ENCODE measurements around the gene SH3GL3.

The SH3GL3 gene, protein sequence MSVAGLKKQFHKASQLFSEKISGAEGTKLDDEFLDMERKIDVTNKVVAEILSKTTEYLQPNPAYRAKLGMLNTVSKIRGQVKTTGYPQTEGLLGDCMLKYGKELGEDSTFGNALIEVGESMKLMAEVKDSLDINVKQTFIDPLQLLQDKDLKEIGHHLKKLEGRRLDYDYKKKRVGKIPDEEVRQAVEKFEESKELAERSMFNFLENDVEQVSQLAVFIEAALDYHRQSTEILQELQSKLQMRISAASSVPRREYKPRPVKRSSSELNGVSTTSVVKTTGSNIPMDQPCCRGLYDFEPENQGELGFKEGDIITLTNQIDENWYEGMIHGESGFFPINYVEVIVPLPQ

DNA sequence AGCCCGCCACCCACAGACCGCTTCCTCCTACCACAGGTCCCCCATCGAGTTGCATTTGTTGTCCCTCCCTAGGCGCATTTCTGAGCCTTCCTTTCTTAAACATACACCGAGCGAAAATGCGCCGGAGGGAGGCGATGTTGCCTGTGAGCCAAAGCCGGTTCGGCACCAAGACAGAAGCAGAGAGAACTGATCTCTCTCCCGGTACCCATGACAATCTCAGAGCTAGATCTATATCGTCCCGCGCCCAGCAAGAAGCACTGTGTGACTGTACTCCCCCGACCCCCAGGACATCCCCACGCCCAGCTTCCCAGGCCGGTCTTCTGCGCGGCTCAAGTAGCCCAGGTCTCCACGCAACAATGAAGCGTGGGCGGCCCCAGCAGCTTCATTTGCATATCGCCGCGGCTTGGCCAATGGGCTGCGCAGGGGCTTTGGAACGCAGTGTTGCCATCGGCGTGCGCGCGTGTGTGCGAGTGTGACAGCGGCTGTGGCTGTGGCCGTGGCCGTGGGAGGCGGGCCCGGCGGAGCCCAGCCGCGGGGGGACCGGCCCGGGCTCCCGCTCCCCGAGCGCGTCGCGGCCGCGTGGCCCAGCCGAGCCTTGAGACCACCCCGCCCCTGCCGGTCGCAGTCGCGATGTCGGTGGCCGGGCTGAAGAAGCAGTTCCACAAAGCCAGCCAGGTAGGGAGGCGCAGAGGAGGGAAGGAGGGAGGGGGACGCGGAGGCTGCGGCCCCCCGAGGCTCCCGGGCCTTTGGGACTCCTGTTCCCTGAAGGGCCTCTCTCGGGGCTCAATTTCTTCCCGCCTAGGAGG lies at the start of gene SH3GL3:
TSS of gene SH3GL3 (plus strand) at position 438 of the 806 bp plus-strand sequence. CDS start at position 631, 193 bp downstream.
- DNase-seq: no peak

DNA sequence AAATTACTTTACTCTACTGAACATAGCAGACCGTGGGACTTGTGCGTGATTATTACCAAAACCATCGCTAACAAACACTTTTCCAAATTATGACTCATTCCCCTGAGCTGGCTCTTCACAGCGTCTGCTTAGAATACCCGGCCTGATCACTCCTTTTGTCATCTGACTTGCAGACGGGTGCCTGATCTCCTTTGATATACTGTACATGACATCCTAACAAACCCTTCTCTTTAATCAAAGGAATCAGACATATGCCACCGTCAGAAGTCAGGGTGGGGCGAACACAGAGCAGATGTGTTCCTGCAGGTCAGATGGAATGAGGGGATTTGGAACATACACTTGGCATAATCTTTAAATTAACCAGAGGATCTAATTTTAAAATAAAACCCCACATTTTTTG lies 48.5 kb upstream of the SH3GL3 start:
- no peak for DNase-seq

DNA sequence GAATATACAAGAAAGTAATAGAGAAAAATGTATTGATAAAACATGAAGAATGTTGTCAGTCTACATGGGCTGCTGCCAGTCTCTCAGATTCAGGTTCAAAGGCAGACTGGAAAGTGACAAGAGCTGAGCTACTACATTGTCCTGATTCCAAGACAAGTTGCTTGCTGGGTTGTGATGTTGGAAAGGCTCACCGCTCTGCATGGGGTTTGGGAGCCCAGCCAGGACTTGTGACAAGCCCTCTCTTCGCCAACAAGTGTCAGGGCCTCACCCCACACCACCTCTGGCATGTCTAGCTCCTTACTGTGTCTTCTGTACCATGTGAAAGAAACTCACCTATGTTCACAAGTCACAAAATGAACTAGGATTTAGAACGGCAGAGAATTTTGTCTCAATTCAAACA lies 43.0 kb upstream of the SH3GL3 start:
- no peak for DNase-seq

DNA sequence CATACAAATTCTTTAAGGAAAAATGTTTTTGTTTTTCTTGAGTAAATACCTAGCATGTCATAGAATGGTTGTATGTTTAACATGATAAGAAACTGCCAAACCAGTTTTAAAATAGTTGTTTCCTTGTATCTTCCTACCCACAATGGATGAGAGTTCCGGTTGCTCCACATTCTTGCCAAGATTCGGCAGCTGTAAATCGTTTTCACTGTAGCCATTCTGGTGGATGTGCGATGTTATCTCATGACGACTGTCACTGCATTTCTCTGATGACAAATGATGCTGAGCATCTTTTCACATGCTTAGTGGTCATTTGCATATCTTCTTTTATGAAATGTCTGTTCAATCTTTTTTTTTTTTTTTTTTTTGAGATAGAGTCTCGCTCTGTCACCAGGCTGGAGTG lies 36.6 kb upstream of the SH3GL3 start:
- no peak for DNase-seq

DNA sequence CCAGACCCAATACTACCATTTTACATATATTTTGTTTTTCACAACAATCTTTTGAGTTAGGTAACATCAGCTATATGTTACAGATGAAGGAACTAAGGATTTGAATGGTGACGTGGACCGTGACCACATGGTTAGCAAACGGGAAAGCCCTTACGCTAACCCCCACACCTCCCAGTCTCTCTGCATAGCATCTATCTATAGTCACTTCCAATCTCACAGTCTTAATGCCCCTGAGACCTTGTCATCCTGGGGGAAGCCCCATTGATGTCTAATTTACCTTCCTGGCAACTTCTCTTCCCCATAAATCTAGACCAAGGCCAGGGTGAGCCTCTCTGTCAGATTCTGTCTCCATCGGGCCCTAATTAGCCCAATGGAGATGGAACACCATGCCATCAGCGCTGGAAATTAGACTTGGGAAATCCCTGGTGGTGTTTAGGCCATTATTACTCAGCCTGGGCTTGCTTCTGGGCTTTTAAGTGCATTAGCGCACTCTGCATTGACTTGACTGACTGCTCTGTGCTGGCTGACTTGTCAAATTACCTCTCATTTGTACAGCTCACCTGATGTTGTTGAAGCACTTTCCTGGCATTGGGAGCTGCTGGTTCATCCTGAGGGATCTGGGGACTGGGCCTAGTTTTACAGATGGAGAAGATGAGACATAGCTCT lies 34.0 kb upstream of the SH3GL3 start:
- no peak for DNase-seq

DNA sequence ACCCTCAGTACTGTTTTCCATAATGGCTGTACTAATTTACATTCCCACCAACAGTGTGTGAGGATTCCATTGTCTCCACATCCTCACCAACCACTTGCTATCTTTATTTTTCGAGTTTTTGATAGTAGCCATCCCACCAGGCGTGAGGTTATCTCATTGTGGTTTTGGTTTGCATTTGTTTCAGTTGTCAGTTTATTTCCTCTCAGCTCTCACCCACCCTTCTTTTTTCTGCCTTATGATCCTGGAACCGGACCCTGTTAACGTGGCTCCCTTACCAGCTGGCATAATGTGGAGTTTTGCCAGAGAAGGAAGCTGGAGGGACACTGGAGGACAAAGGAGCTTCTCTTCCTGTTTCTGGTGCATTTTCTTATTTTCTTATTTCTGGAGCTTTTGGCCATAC lies 25.1 kb upstream of the SH3GL3 start:
- DNase-seq: no peak

DNA sequence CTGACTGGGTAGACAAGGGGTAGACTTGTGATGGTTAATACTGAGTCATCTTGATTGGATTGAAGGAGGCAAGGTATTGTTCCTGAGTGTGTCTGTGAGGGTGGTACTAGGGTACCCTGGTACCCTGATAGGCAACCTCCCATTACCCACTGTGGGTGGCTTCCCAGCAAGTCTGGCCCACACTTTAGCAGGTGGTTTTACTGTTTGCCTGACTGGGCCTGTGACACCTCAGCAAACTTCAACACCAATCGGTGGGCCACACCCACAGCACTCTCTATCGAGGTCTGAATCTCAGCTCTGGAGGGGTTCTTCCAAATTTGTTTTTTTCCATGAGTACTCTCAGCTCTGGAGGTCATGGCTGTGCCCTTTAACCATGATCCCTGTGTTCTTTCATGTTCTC lies 24.6 kb upstream of the SH3GL3 start:
- DNase-seq: no peak

DNA sequence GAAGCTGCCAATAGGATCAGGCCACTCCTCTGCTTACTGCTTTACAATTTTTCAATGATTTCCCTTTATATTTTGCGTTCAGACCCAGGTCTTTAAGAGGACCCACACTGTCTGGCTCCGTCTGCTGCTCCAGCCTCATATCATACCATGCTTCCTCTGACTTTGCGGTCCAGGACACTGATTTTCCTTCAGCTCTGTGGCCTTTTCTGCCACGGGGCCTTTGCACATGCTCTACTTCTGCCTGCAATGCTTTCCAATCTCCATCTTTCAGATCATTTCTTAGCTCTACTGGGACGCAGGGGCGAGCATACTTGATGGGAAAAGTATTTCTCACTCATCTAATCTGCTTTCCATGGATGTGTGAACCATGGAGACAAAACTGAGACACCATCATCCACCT lies 23.0 kb upstream of the SH3GL3 start:
- no peak for DNase-seq

DNA sequence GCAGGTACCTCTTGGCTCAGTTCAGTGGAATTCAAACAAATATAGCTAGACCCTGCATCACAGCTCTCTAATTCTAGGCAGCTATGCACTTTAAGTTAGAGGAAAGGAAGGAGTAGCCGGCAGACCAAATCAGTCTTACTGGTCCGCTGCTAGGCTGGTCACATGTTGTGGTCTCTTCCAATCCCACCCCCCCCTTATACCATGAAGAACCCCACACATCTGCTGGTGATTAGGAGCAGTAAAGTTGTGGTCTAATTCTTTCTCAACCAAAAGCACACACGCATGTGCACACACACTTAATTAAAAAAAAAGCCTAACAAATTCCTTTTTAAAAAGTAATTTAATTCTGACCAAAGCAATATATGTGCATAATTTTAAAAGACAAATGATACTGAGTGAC lies 16.7 kb upstream of the SH3GL3 start:
- DNase-seq: no peak

DNA sequence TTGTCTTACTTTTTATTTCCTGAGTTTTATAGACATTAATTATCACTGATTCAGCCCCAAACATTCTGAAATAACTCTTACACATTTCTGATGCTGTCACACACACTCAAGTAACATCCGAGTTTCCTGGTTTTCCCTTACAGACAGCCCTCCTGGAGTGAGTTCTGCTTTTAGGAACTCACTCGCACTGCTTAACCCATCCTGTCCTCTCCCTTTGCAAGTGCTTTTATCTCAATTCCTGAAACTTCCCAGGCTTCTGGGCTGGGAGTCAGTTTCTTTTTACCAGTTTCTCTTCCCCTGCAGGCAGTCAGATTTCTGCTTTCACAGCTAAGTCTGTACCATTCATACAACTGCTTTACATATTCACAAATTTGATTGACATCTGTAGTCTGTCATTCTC lies 15.6 kb upstream of the SH3GL3 start:
- DNase-seq: no peak

DNA sequence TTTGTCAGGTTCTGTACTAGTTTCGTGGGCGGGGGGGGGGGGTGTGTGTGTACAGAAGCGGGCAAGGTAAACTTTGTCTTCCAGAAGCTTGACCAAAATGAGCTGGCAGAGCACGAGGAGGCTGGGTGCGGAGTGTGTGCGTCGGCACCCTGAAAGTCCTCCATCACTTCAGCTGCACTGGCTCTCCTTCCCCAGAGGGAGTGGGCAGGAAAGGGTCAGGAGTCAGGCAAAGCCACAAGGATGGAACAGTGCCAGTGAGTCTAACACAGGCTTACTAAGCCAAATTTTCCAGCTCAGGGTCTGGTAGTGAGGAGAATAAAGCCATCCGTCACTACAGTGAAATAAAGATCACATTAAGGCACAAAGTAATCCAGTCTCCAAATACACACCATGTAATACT lies 11.9 kb upstream of the SH3GL3 start:
- no peak for DNase-seq

DNA sequence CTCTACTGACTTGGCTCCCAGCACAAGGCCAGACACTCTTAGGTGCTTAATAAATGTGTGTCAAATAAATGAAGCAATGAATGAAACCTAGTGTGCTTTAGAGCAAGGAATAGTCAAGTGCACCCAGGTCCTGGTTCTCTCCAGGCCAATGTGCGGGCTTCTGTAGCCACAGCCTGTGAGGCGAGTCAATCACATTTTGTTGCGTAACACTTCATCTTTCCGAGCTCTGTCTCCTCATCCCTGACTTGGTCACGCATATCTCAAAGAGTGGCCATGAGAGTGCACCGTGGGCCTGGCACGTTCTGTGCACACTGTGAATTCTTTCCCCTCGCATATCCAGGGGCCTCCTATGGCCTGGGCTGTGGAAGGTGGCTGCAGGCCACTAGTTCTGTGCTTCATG lies 11.4 kb upstream of the SH3GL3 start:
- no peak for DNase-seq

DNA sequence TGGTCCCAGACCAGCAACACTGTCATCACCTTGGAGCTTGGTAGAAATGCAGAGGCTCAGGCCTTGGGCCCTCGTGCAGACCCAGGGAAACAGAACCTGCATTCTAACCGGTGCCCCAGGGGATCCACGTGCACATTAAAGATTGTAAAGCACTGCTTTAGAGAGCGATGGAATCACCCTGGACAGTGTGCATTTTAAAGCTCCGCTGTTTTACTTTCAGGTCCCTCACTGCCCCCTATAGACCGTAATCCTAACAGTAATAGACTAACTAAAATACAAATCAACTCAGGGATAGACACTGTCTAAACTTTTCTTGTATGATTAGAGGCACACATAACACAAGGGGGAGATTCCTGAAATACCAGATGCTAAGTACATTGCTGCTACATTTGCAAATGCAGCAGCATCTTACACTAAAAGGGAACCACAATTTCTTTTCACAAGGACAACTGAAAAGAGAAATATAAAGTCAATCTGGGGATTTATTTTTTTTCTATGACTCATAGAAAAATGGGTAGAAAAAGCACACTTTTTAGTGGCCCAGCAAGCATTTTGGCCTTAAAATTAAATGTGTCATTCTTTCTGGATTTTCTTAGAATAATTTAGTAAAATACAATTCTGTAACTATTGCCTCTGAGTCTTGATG lies 10.5 kb upstream of the SH3GL3 start:
- no peak for DNase-seq

DNA sequence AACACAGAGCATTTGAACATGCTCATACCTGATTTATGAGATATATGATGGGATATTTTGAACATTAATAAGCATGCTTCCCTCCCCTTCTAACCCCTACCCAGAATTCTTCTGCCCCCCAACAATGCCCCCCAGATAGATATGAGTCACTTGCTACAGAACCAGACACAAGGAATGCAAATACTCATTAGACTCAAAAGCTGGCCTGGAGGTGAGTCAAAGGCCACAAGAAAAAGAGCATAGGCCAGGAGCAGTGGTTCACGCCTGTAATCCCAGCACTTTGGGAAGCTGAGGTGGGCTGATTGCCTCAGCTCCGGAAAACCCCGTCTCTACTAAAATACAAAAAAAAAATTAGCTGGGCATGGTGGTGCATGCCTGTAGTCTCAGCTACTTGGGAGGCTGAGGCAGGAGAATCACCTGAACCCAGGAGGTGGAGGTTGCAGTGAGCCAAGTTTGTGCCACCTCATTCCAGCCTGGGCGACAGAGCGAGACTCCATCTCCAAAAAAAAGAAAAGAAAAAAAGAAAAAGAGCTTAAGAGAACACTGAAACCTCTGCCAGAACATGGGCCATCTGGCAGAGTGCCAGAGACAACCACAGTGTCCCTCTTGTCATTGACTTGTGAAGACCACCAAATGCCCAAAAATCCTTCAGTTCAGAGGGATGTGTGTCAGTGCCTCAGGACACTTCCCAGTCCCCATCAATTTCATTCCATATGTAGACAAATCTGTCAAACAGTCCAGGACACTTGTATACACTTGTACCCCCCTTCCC lies 3.9 kb upstream of the SH3GL3 start:
- DNase-seq: no peak

DNA sequence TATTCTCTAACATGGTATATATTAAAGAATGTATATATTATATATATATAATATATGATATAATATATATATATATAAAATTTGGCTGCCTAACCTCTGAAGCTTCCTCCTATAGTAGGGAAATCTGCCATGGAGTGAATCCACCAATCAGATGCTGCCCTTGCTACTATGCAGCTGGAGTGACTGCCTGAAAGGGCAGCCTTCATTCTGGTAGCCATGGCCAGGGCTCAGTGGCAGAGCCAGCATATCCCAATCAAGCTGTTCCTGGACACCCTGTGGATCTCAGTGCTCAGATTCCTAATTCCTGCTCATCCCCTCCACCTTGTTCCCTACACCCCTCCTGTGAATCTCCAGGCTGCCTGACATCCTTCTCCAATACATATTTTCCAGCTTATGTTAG lies 2.2 kb upstream of the SH3GL3 start:
- DNase-seq: no peak

DNA sequence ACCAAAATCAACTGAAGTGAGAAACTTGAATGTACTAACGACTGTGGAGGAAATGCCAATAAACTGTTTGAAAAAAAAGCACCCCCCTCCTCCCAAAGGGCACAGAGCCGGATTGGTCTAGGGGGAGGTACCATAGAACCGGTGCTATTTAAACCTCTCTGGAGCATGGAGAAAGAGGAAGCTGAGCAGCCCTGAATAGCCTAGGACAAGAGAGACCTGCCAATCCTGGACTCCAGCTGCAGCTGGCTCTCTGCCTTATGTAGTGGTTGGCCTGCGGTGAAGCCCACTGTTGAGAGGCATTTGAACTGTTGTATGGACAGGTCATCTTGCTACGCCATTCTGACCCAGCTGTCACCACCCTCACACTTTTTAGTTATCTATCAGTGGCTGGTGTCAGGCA lies 1.5 kb upstream of the SH3GL3 start:
- no peak for DNase-seq

DNA sequence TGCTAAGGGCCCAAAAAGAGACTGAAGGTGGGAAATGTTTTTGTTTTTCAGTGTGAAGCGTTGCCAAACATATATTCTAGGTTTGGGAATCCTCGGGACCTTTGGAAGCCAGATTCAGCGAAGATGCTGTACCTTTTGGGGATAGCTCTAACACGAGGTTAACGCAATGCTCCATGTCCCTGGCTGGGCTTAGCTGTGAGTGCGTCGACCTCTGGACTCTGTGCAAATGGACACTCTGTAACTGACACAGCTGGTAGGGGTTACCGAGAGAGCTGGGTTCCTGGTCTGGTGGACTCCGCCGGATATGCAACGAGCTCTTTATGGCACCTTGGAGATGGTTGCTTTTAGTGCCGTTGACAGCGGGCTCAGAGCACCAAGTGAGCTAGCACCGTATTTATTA lies 724 bp upstream of the SH3GL3 start:
- DNase-seq: no peak

DNA sequence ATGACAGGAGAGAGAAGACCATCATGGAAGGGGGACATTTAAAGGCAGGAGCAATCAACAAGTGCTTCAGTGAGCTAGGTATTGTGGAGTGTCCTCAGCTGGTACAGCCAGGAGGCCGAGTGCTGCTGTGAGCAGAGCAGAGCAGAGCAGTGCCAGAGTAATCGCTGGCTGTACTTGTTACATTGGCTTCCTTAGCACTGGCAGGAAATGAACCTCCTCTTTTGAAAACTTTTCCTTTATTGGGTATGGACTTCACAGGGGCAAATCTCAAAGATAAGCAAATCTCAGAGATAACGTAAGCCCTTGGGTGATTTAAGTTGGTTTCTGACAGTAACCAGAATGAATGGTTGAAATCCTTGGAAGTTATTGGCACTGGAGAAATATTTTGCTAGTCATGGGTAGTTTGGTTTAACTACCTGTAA lies 2.1 kb downstream of the SH3GL3 start:
- DNase-seq: no peak

DNA sequence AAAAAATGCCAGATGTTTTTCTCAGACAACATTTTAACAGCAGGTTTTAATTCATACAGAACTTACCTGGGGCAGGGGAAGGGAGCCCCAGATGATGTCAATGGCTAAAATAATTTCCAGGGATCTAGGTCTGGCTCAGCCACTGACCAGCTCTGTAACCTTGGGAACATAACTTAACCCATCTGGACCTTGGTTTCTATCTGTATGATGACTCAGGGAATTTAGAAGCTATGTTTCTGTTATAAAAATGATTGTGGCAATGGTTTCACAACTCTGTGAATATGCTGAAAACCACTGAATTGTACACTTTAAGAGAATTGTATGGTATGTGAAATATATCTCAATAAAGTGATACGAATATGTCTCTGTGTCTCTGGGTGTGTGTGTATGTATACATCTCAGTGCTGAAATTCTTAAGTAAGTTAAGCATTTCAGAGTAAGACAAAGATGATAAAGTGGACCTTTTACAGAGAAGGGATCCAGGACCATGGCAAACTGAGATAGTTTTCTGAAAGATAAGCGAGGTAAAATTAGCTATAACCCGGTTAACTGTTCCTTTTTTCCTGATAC lies 2.9 kb downstream of the SH3GL3 start:
- DNase-seq: no peak

DNA sequence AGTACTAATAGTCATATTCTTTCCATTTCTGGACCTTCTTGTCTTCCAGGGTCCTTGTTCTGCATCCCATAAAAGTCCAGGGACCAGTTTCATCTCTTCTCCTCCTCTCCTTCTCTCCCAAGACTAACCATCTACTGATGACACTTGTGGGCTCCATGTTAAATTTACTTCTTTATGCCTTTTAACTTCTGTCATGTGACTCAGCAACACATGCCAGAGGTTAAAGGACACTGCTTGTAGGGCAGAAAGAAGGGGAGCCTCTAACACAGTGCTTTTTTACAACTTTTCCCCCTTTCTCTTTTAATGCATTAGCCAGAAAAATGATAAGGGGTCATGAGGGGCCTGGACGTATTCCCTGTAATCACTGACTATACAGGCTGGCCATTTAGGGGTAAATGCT lies 10.0 kb downstream of the SH3GL3 start:
- DNase-seq: no peak

DNA sequence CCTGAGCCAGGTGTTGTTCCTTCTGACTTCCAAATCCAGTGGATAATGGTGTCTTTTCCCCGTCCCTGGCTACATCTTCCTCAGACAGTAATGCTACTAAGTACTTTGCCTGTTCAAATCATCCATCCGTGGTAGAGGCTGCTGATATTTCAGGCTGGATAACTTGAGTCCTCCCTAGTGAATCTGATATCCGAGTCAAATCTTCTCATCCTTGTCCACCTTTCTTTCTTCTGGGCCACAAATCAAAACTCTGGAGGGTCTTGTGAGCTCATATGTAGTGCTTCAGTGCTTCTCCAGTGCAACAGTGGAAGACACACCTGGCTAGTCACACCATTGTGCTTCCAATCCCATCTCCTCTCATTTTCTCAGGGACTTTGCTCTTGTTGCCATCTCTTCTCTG lies 11.2 kb downstream of the SH3GL3 start:
- DNase-seq: no peak

DNA sequence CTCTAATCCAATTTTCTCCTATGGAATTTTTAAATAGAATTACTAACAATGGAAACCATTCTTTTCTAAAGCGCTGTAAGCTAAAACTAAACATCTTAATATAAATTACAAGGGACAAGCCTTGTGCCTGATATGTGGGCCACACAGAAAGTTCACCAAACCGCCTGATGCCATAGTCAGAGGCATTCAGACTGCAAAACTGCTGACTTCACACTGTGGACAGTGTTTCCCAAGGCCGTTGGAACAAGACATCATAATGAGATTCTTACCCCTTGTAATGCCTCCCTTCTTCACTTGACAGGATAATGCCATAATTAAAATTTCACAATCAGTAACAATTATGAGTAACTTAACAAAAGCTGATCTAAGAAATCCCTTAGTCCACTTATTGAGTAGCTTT lies 14.9 kb downstream of the SH3GL3 start:
- no peak for DNase-seq

Measured in KG1 (cell line).